Measurements from ENCODE around the gene ADISSP. TPM values are rescaled to one million over a fixed set of nuclear protein-coding genes. Genes with fewer than 3 reads are reported as not detected.

The ADISSP gene
- total RNA-seq, 2 donors from 2014 or later: 13.3 to 19.8 TPM

- intact Hi-C loops (cut with DNase I, micrococcal nuclease): no loop called here
- ATAC-seq: no peak
Observed at GRCh38 chr20:3747471-3747870, 20.1 kb downstream of the ADISSP start.

GRCh38 chr20:3745686-3746173 lies 21.8 kb downstream of the ADISSP start:
- DNase-seq (no peak), ATAC-seq (no peak)
- intact Hi-C loops (cut with DNase I, micrococcal nuclease): no loop called here

More at GRCh38 chr20:3747471-3747870, 20.1 kb downstream of the ADISSP start:
- DNase-seq: no peak

GRCh38 chr20:3744806-3745685 lies 22.5 kb downstream of the ADISSP start:
- DNase-seq: peak in 1 of 2 donors; percentile 56
- ATAC-seq: peak; percentile 52
- intact Hi-C loops (cut with DNase I, micrococcal nuclease): no loop called here

- ATAC-seq (no peak), DNase-seq (no peak)
- intact Hi-C loops (cut with DNase I, micrococcal nuclease): no loop called here
Observed at GRCh38 chr20:3744037-3744436, 23.5 kb downstream of the ADISSP start.

GRCh38 chr20:3743251-3743650 lies 24.3 kb downstream of the ADISSP start:
- no peak for ATAC-seq
- no peak for DNase-seq
- intact Hi-C loops (cut with DNase I, micrococcal nuclease): no loop called here

GRCh38 chr20:3741836-3742458 lies 25.6 kb downstream of the ADISSP start:
- ATAC-seq (no peak), DNase-seq (no peak)
- intact Hi-C loops (cut with DNase I, micrococcal nuclease): no loop called here

GRCh38 chr20:3740615-3741301 lies 26.8 kb downstream of the ADISSP start:
- DNase-seq (no peak), ATAC-seq (no peak)
- intact Hi-C loops (cut with DNase I, micrococcal nuclease): no loop called here

GRCh38 chr20:3739926-3740451 lies 27.6 kb downstream of the ADISSP start:
- no peak for ATAC-seq

GRCh38 chr20:3739054-3739925 lies 28.3 kb downstream of the ADISSP start:
- intact Hi-C loops (cut with DNase I, micrococcal nuclease): no loop called here
- DNase-seq (no peak), ATAC-seq (no peak)

More at GRCh38 chr20:3739926-3740451, 27.6 kb downstream of the ADISSP start:
- intact Hi-C loops (cut with DNase I, micrococcal nuclease): no loop called here
- no peak for DNase-seq

GRCh38 chr20:3738111-3739053 lies 29.2 kb downstream of the ADISSP start:
- DNase-seq: no peak
- ATAC-seq: no peak
- intact Hi-C loops (cut with DNase I, micrococcal nuclease): no loop called here

- intact Hi-C loops (cut with DNase I, micrococcal nuclease): no loop called here
- ATAC-seq (peak; percentile 63), DNase-seq (no peak)
Observed at GRCh38 chr20:3735768-3736167, 31.8 kb downstream of the ADISSP start.

- intact Hi-C loops (cut with DNase I, micrococcal nuclease): no loop called here
- peak in 1 of 2 donors; percentile 66 for DNase-seq
- peak; percentile 79 for ATAC-seq
Observed at GRCh38 chr20:3734111-3734843, 33.3 kb downstream of the ADISSP start.

GRCh38 chr20:3733119-3733995 lies 34.2 kb downstream of the ADISSP start:
- ATAC-seq: no peak
- intact Hi-C loops (cut with DNase I, micrococcal nuclease): no loop called here

GRCh38 chr20:3732327-3733118 lies 35.0 kb downstream of the ADISSP start, which contains the start of gene HSPA12B:
TSS of gene HSPA12B (plus strand) at chr20:3732685. CDS start at chr20:3738675, 5,990 bp downstream.
- intact Hi-C loops (cut with DNase I, micrococcal nuclease): no loop called here
- ATAC-seq (no peak), DNase-seq (no peak)

More at GRCh38 chr20:3733119-3733995, 34.2 kb downstream of the ADISSP start:
- peak in 1 of 2 donors; percentile 21 for DNase-seq

GRCh38 chr20:3731944-3732326 lies 35.6 kb downstream of the ADISSP start:
- no peak for DNase-seq
- intact Hi-C loops (cut with DNase I, micrococcal nuclease): no loop called here
- ATAC-seq: no peak

Data from left colon (tissue), 2 donors.